DMS53 (cell line): ENCODE measurements around the gene PACRG.

Experiments
- DNase-seq: peaks from one replicate; lab custom pipeline; 2025; lab: John Stamatoyannopoulos, UW

Gene PACRG

GRCh38 chr6:162785632-162786242 is 58.0 kb downstream of the PACRG start:
- no peak for DNase-seq

GRCh38 chr6:162798546-162799266 is 70.9 kb downstream of the PACRG start:
- no peak for DNase-seq

- DNase-seq = no peak
Measured at GRCh38 chr6:162814426-162814973, 86.7 kb downstream of the PACRG start.

- no peak for DNase-seq
Measured at GRCh38 chr6:162817196-162817595, 89.4 kb downstream of the PACRG start.

- DNase-seq = no peak
Measured at GRCh38 chr6:162819284-162819683, 91.5 kb downstream of the PACRG start.

- no peak for DNase-seq
Measured at GRCh38 chr6:162821102-162821501, 93.3 kb downstream of the PACRG start.

GRCh38 chr6:162825597-162825996 is 97.8 kb downstream of the PACRG start:
- no peak for DNase-seq

- no peak for DNase-seq
Measured at GRCh38 chr6:162829013-162829742, 101.4 kb downstream of the PACRG start.

GRCh38 chr6:162833776-162834175 is 106.0 kb downstream of the PACRG start:
- DNase-seq = no peak

- no peak for DNase-seq
Measured at GRCh38 chr6:162845972-162846371, 118.2 kb downstream of the PACRG start.

GRCh38 chr6:162846723-162847122 is 118.9 kb downstream of the PACRG start:
- DNase-seq = no peak

- DNase-seq = no peak
Measured at GRCh38 chr6:162849269-162849668, 121.5 kb downstream of the PACRG start.

- no peak for DNase-seq
Measured at GRCh38 chr6:162852192-162852591, 124.4 kb downstream of the PACRG start.

GRCh38 chr6:162852840-162853577 is 125.2 kb downstream of the PACRG start:
- no peak for DNase-seq

GRCh38 chr6:162854228-162854627 is 126.5 kb downstream of the PACRG start:
- peak; percentile 31 for DNase-seq

- DNase-seq = peak; percentile 82
Measured at GRCh38 chr6:162854734-162855191, 127.0 kb downstream of the PACRG start.

GRCh38 chr6:162856885-162857284 is 129.1 kb downstream of the PACRG start:
- peak; percentile 87 for DNase-seq

GRCh38 chr6:162857326-162857725 is 129.6 kb downstream of the PACRG start:
- no peak for DNase-seq

- DNase-seq = peak; percentile 6
Measured at GRCh38 chr6:162862462-162862861, 134.7 kb downstream of the PACRG start.

- DNase-seq = no peak
Measured at GRCh38 chr6:162862941-162863340, 135.2 kb downstream of the PACRG start.

GRCh38 chr6:162863821-162864220 is 136.0 kb downstream of the PACRG start:
- no peak for DNase-seq

- no peak for DNase-seq
Measured at GRCh38 chr6:162864911-162865310, 137.1 kb downstream of the PACRG start.
